NCI-H345 treated with DMSO at 0.1 percent for 48 hours (cell line): ENCODE data around the gene PTPRN2.
A peak's percentile ranks its signal among the peaks of the same experiment; 100 is the strongest.

Experiments used
- DNase-seq: peaks from one replicate; lab custom pipeline; 2025; ENCODE audit not compliant: unreplicated experiment; lab: John Stamatoyannopoulos, UW

Gene PTPRN2

GRCh38 chr7:158494643-158495042 is 93.0 kb downstream of the PTPRN2 start:
- no peak for DNase-seq

- DNase-seq, result no peak
Measured at GRCh38 chr7:158494162-158494586, 93.4 kb downstream of the PTPRN2 start.

- DNase-seq, result no peak
Measured at GRCh38 chr7:158492367-158492764, 95.3 kb downstream of the PTPRN2 start.

- no peak for DNase-seq
Measured at GRCh38 chr7:158491094-158491493, 96.5 kb downstream of the PTPRN2 start.

- no peak for DNase-seq
Measured at GRCh38 chr7:158490171-158490782, 97.3 kb downstream of the PTPRN2 start.

- DNase-seq, result no peak
Measured at GRCh38 chr7:158489462-158490155, 98.0 kb downstream of the PTPRN2 start.

GRCh38 chr7:158488181-158488971 is 99.2 kb downstream of the PTPRN2 start:
- no peak for DNase-seq

- DNase-seq, result no peak
Measured at GRCh38 chr7:158487631-158488151, 99.9 kb downstream of the PTPRN2 start.

- no peak for DNase-seq
Measured at GRCh38 chr7:158486919-158487318, 100.7 kb downstream of the PTPRN2 start.

- DNase-seq, result no peak
Measured at GRCh38 chr7:158484801-158485531, 102.7 kb downstream of the PTPRN2 start.

- DNase-seq, result no peak
Measured at GRCh38 chr7:158482480-158482879, 105.1 kb downstream of the PTPRN2 start.

GRCh38 chr7:158479664-158480025 is 108.0 kb downstream of the PTPRN2 start:
- no peak for DNase-seq

- DNase-seq, result no peak
Measured at GRCh38 chr7:158479021-158479663, 108.5 kb downstream of the PTPRN2 start.

GRCh38 chr7:158477866-158478265 is 109.8 kb downstream of the PTPRN2 start:
- no peak for DNase-seq

GRCh38 chr7:158476331-158476932 is 111.2 kb downstream of the PTPRN2 start:
- no peak for DNase-seq

GRCh38 chr7:158475679-158476052 is 112.0 kb downstream of the PTPRN2 start:
- DNase-seq, result no peak

GRCh38 chr7:158475036-158475678 is 112.5 kb downstream of the PTPRN2 start:
- no peak for DNase-seq

GRCh38 chr7:158474488-158474887 is 113.1 kb downstream of the PTPRN2 start:
- no peak for DNase-seq

- DNase-seq, result no peak
Measured at GRCh38 chr7:158473946-158474345, 113.7 kb downstream of the PTPRN2 start.

GRCh38 chr7:158473221-158473620 is 114.4 kb downstream of the PTPRN2 start:
- DNase-seq, result peak; percentile 4
